H1 (cell line): ENCODE results near the gene KCTD19. TPM values are rescaled to one million over a fixed set of nuclear protein-coding genes. Genes with fewer than 3 reads are reported as not detected.
A peak's percentile ranks its signal among the peaks of the same experiment; 100 is the strongest.

Experiments used
- CTCF ChIA-PET: fragments of 300-600 bp; sonication (Branson Sonifier 250); formaldehyde crosslinking; loops from one replicate; lab custom pipeline; 2021; ENCODE audit not compliant: partially characterized antibody; lab: Charles Lee
- POLR2A ChIA-PET: fragments of 300-600 bp; sonication (Branson Sonifier 250); formaldehyde crosslinking; loops from one replicate; lab custom pipeline; 2021; ENCODE audit warnings: inconsistent platforms; ENCODE audit not compliant: partially characterized antibody; lab: Charles Lee
- DNase-seq, 2 experiments: peaks; one replicate each; pipeline versions ENCODE4 v3.0.0 to v3.0.0-alpha.2; 2010 to 2022; ENCODE audit warnings: low spot score in 2 of 2, low read depth in 1 of 2, mixed read lengths in 1 of 2
- FAIRE-seq: peaks from 2 replicates; lab custom pipeline; 2011; peaks lifted over from hg19 to GRCh38; lab: Jason Lieb, UNC
- H2AFZ ChIP-seq: 2 replicates; pipeline ENCODE4 v1.8.1; 2012; ENCODE audit warnings: low read length, inconsistent platforms
- H2AK5ac ChIP-seq: 2 replicates; pipeline ENCODE4 v1.6.1; 2013; ENCODE audit warnings: low read depth, low read length
- H2BK120ac ChIP-seq: replicated peaks from 2 replicates; pipeline ENCODE3; 2013; ENCODE audit warnings: low read depth, low read length, inconsistent platforms
- H2BK12ac ChIP-seq: 2 replicates; pipeline ENCODE4 v1.6.1; 2013; ENCODE audit warnings: low read depth, low read length
- H2BK15ac ChIP-seq: 2 replicates; pipeline ENCODE4 v1.6.1; 2013; ENCODE audit warnings: low read length
- H2BK20ac ChIP-seq: 2 replicates; pipeline ENCODE4 v1.6.1; 2013; ENCODE audit warnings: low read length
- H2BK5ac ChIP-seq: 2 replicates; pipeline ENCODE4 v1.6.1; 2013; ENCODE audit warnings: low read depth, low read length
- H3K14ac ChIP-seq: 2 replicates; pipeline ENCODE4 v1.6.1; 2013; ENCODE audit warnings: inconsistent platforms; ENCODE audit not compliant: insufficient read length
- H3K18ac ChIP-seq: 2 replicates; pipeline ENCODE4 v1.6.1; 2013; ENCODE audit warnings: low read length; ENCODE audit errors: extremely low read depth
- H3K23ac ChIP-seq: 2 replicates; pipeline ENCODE4 v1.6.1; 2013; ENCODE audit warnings: inconsistent platforms; ENCODE audit not compliant: insufficient read length
- H3K23me2 ChIP-seq: 2 replicates; pipeline ENCODE4 v1.6.1; 2013; ENCODE audit warnings: low read depth, low read length
- H3K27ac ChIP-seq: 2 replicates; pipeline ENCODE4 v1.6.1; 2011; ENCODE audit warnings: low read depth, low read length, inconsistent platforms
- H3K27me3 ChIP-seq, 4 experiments: replicated peaks in 1 of 4; 1 replicate in 1 of 4; 2 replicates in 3 of 4; pipeline versions ENCODE4 v1.6.1 to v1.8.1; 2011 to 2013; ENCODE audit warnings: low read length in 3 of 4, mild to moderate bottlenecking in 3 of 4, inconsistent platforms in 2 of 4, mixed read lengths in 2 of 4, moderate library complexity in 1 of 4; ENCODE audit not compliant: control insufficient read depth in 3 of 4, insufficient read depth in 3 of 4; ENCODE audit errors: extremely low read depth in 1 of 4
- H3K36me3 ChIP-seq, 4 experiments: 2 replicates each; pipeline versions ENCODE4 v1.6.1 to v1.8.1; 2011 to 2013; ENCODE audit warnings: mild to moderate bottlenecking in 4 of 4, low read length in 3 of 4, moderate library complexity in 2 of 4, control low read depth in 1 of 4, inconsistent platforms in 1 of 4; ENCODE audit not compliant: insufficient read depth in 4 of 4, control insufficient read depth in 2 of 4
- H3K4ac ChIP-seq: replicated peaks from 2 replicates; pipeline ENCODE3; 2013; ENCODE audit warnings: low read length, low read depth, mixed read lengths, inconsistent platforms; ENCODE audit not compliant: insufficient read length
- H3K4me1 ChIP-seq, 4 experiments: replicated peaks in 1 of 4; 1 replicate in 1 of 4; 2 replicates in 3 of 4; pipeline versions ENCODE4 v1.6.1 to v1.8.1; 2011 to 2013; ENCODE audit warnings: low read length in 3 of 4, inconsistent platforms in 2 of 4, mixed read lengths in 1 of 4; ENCODE audit not compliant: insufficient read depth in 4 of 4, control insufficient read depth in 3 of 4
- H3K4me2 ChIP-seq, 2 experiments: 2 replicates each; pipeline versions ENCODE4 v1.6.1 to v1.8.1; 2011 to 2013; ENCODE audit warnings: low read depth in 2 of 2, low read length in 2 of 2, control low read depth in 1 of 2, inconsistent platforms in 1 of 2, mild to moderate bottlenecking in 1 of 2; ENCODE audit not compliant: insufficient read depth in 1 of 2
- H3K4me3 ChIP-seq, 4 experiments: fragments of 200-600, 300-600 bp in 1 of 4; sonication (generic), shearing (Covaris generic), sonication (Bioruptor Twin) in 1 of 4; 2 replicates each; pipeline versions ENCODE4 v1.5.1 to v1.8.1; 2011 to 2016; ENCODE audit warnings: low read length in 4 of 4, low read depth in 3 of 4, control low read depth in 2 of 4, inconsistent platforms in 2 of 4, mild to moderate bottlenecking in 2 of 4, mixed read lengths in 1 of 4, moderate library complexity in 1 of 4; ENCODE audit not compliant: insufficient read depth in 2 of 4; ENCODE audit errors: extremely low read depth in 1 of 4
- H3K56ac ChIP-seq: replicated peaks from 2 replicates; pipeline ENCODE3; 2013; ENCODE audit warnings: low read depth, mild to moderate bottlenecking, mixed read lengths, low read length, inconsistent platforms; ENCODE audit not compliant: insufficient read length
- H3K79me1 ChIP-seq: 2 replicates; pipeline ENCODE4 v1.6.1; 2013; ENCODE audit warnings: low read depth, low read length, control low read depth
- H3K79me2 ChIP-seq, 2 experiments: 2 replicates each; pipeline versions ENCODE4 v1.6.1 to v1.8.1; 2012 to 2013; ENCODE audit warnings: low read length in 2 of 2, mild to moderate bottlenecking in 2 of 2, inconsistent platforms in 1 of 2; ENCODE audit not compliant: insufficient read depth in 2 of 2, control insufficient read depth in 1 of 2
- H3K9ac ChIP-seq, 4 experiments: replicated peaks in 1 of 4; 1 replicate in 1 of 4; 2 replicates in 3 of 4; pipeline versions ENCODE4 v1.6.1 to v1.8.1; 2011 to 2013; ENCODE audit warnings: low read depth in 3 of 4, low read length in 3 of 4, control low read depth in 2 of 4, mild to moderate bottlenecking in 2 of 4, moderate library complexity in 2 of 4, inconsistent platforms in 1 of 4; ENCODE audit errors: extremely low read depth in 1 of 4
- H3K9me3 ChIP-seq, 2 experiments: 2 replicates each; pipeline versions ENCODE4 v1.6.1 to v1.8.1; 2012 to 2013; ENCODE audit warnings: mild to moderate bottlenecking in 2 of 2, moderate library complexity in 2 of 2, control low read depth in 1 of 2, inconsistent platforms in 1 of 2, low read depth in 1 of 2, low read length in 1 of 2, mixed read lengths in 1 of 2; ENCODE audit not compliant: insufficient read depth in 2 of 2
- H4K20me1 ChIP-seq, 2 experiments: replicated peaks in 1 of 2; 2 replicates each; pipeline versions ENCODE3 to v1.8.1; 2011 to 2013; ENCODE audit warnings: inconsistent platforms in 2 of 2, low read length in 2 of 2, mild to moderate bottlenecking in 1 of 2; ENCODE audit not compliant: insufficient read depth in 2 of 2, control insufficient read depth in 1 of 2
- H4K5ac ChIP-seq: 2 replicates; pipeline ENCODE4 v1.6.1; 2013; ENCODE audit warnings: low read length, low read depth, mixed read lengths, inconsistent platforms; ENCODE audit not compliant: insufficient read length
- H4K8ac ChIP-seq: 2 replicates; pipeline ENCODE4 v1.8.0; 2013; ENCODE audit warnings: mild to moderate bottlenecking, moderate library complexity, low read length, inconsistent platforms; ENCODE audit not compliant: insufficient read depth; ENCODE audit errors: extremely low read depth
- H4K91ac ChIP-seq: replicated peaks from 2 replicates; pipeline ENCODE3; 2013; ENCODE audit warnings: low read length, mixed read lengths, inconsistent platforms; ENCODE audit not compliant: insufficient read length
- ASH2L ChIP-seq: fragments of 200-600, 300-600 bp; sonication (generic); IDR thresholded peaks from one replicate; pipeline ENCODE4 v1.7.1; 2017; ENCODE audit warnings: low read length
- EGR1 ChIP-seq: IDR thresholded peaks from 2 replicates; pipeline ENCODE4 v1.6.1; 2011; ENCODE audit warnings: low read depth, low read length, borderline replicate concordance
- HDAC6 ChIP-seq: IDR thresholded peaks from one replicate; pipeline ENCODE4 v1.7.1; 2012; ENCODE audit warnings: low read depth, mild to moderate bottlenecking, inconsistent platforms, low read length, moderate library complexity
- MAFK ChIP-seq: IDR thresholded peaks from 2 replicates; pipeline ENCODE4 v1.6.1; 2012; ENCODE audit warnings: low read depth, mild to moderate bottlenecking, improper control_type of control experiment, low read length
- NRF1 ChIP-seq: IDR thresholded peaks from 2 replicates; pipeline ENCODE4 v1.6.1; 2011; ENCODE audit warnings: mild to moderate bottlenecking, low read depth, low read length, improper control_type of control experiment
- POLR2AphosphoS5 ChIP-seq: IDR thresholded peaks from 2 replicates; pipeline ENCODE4 v1.6.1; 2011; ENCODE audit warnings: low read depth, low read length
- SIN3A ChIP-seq, 2 experiments: IDR thresholded peaks in 1 of 2; conservative IDR thresholded peaks in 1 of 2; 2 replicates each; pipeline ENCODE4 v1.6.1; 2011 to 2012; ENCODE audit warnings: low read length in 2 of 2, improper control_type of control experiment in 1 of 2, low read depth in 1 of 2, mild to moderate bottlenecking in 1 of 2
- SP1 ChIP-seq: IDR thresholded peaks from 2 replicates; pipeline ENCODE4 v1.6.1; 2011; ENCODE audit warnings: low read depth, low read length
- SP4 ChIP-seq: IDR thresholded peaks from 2 replicates; pipeline ENCODE4 v1.6.1; 2012; ENCODE audit warnings: low read length, inconsistent platforms
- TEAD4 ChIP-seq: IDR thresholded peaks from 2 replicates; pipeline ENCODE4 v1.6.1; 2012; ENCODE audit warnings: low read depth, low read length, inconsistent platforms, mixed read lengths
- WGBS, 2 experiments: shearing (Covaris generic) in 1 of 2; methylation state at CpG; one replicate each; pipeline versions ENCODE4 v1.1.6 to v1.1.7; 2013 to 2015; ENCODE audit warnings: low lambda C conversion rate in 2 of 2, mixed read lengths in 2 of 2, inconsistent platforms in 1 of 2, low coverage in 1 of 2, missing lambda C conversion rate in 1 of 2; ENCODE audit not compliant: insufficient replicate concordance in 2 of 2, insufficient coverage in 1 of 2, insufficient read length in 1 of 2; ENCODE audit errors: extremely low coverage in 1 of 2, missing lambda C conversion rate in 1 of 2; 5-methylcytosine and 5-hydroxymethylcytosine counted together
- polyA plus RNA-seq, 7 experiments: library from polyadenylated mRNA; depleted of rRNA in 3 of 7; stranded (reverse) in 5 of 7; unstranded in 2 of 7; fragments of >200 nt in 5 of 7; fragments of 200-250 nt in 2 of 7; gene quantifications; 1 replicate in 5 of 7; 2 replicates in 1 of 7; 4 replicates in 1 of 7; pipeline versions ENCODE4 v1.2.1 to v1.2.3, GENCODE V29; 2011 to 2013; ENCODE audit warnings: missing spikeins in 2 of 7, mixed read lengths in 2 of 7
- total RNA-seq: library from RNA; stranded (reverse); fragmentation: NEBNext Ultra II Directional; extraction: Animal tissue kit (Norgen Biotek cat#: 25700); gene quantifications from 2 replicates; pipeline ENCODE4 v1.2.1, GENCODE V29; 2021

The KCTD19 gene
- total and polyA plus RNA-seq, 2 of the 8 experiments (the other 6 are each of a cell fraction or from before 2014, with no cell fraction given): 0.06 to 0.24 TPM

DNA sequence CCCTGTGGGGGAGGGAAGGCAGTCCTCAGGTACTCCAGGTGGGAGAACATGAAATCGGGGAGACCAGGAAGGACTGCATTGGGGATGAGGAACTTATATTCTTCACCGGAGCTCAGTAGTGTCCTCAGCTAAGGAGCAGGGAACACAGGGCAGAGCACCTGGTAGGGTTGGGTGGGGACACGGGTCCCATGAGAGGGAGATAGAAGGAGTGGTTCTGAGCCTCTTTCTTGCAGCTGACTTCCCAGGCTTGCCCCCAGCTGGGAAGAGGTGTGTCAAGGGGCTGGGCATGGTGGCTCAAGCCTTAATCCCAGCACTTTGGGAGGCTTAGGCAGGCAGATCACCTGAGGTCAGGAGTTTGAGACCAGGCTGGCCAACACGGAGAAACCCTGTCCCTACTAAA, 81.4 kb downstream of the KCTD19 start:
- H3K4me2 ChIP-seq: peak overlapping the region; percentile 92 to 95
- H3K9ac ChIP-seq: no peak overlapping the region

More for the DNA sequence above, 81.4 kb downstream of the KCTD19 start:
- Histone ChIP-seq H4K8ac (no peak overlapping the region), H2BK5ac (no peak overlapping the region; the same call in 1 of the 2 replicates), H3K4me1 (peaks cover 16 to 37% (median 17%) of the 10 kb centered on the region in 4 experiments), H3K23ac (no peak overlapping the region), H2AK5ac (peak overlapping the region; percentile 33; the same call in 1 of the 2 replicates), H4K5ac (no peak overlapping the region), H3K27me3 (peaks cover 0 to 18% (median 13%) of the 10 kb centered on the region in 4 experiments; a peak in 5 of 7 replicates), H3K27ac (no peak overlapping the region), H2AFZ (no peak overlapping the region), H3K23me2 (peaks cover 12% of the 10 kb centered on the region; the same call in 1 of the 2 replicates), H2BK15ac (peak overlapping the region; percentile 2), H3K14ac (no peak overlapping the region), H3K4me3 (peak overlapping the region in 2 of 4 experiments; percentile 70 to 71; a peak in 2 of 8 replicates), H4K91ac (no peak overlapping the region), H4K20me1 (no peaks in the 10 kb centered on the region), H2BK20ac (no peak overlapping the region), H3K4ac (peak overlapping the region; percentile 25), H3K56ac (no peak overlapping the region), H3K9me3 (no peaks in the 10 kb centered on the region), H2BK12ac (peak overlapping the region; percentile 22; the same call in 1 of the 2 replicates), H3K18ac (no peak overlapping the region), H2BK120ac (peak overlapping the region; percentile 2), H3K79me2 (peaks cover 0 to 21% of the 10 kb centered on the region in 2 experiments; a peak in 2 of 4 replicates), H3K36me3 (no peaks in the 10 kb centered on the region), H3K79me1 (peaks cover 16% of the 10 kb centered on the region)
- CTCF ChIA-PET: interaction anchor here (1.0 to 1.9 kb wide), 11 partner anchors 14 to 62 kb away, joined by 3 to 9 read pairs (median 5); partner anchors contain the start of gene ELMO3
- DNase-seq (no peak), FAIRE-seq (no peak)
- WGBS, 2 experiments: 86% methylated on average over 4 of the region's 4 CpGs; no CpG with 5 or more reads in 1 of the 2 experiments
- POLR2A ChIA-PET: interaction anchor here (0.8 to 6.8 kb wide), 3 partner anchors 10 to 55 kb away, joined by 3 to 111 read pairs (median 11); partner anchors contain the start of genes EXOC3L1 and TMEM208
- TF ChIP-seq TEAD4 (no peak), SIN3A (conservative IDR thresholded peaks at IDR 0.05 in 1 of 2, IDR thresholded peaks at IDR 0.05 in 1 of 2; ENCODE audit: low read depth in 1 of 2, low read length in 2 of 2) (no peak), NRF1 (no peak), MAFK (no peak), SP1 (no peak), POLR2AphosphoS5 (no peak), HDAC6 (no peak), ASH2L (no peak), SP4 (no peak), EGR1 (no peak)
